Hepatocyte (in vitro differentiated cells): ENCODE measurements around the gene KCND2.

Experiments used
- EZH2phosphoT487 ChIP-seq: fragments of 200-600 bp; sonication (generic); IDR thresholded peaks from one replicate; pipeline ENCODE4 v1.6.1; 2018; ENCODE audit warnings: antibody characterized with exemption, mild to moderate bottlenecking, low read depth, moderate library complexity; ENCODE audit not compliant: unreplicated experiment, severe bottlenecking
- TF ChIP-seq, protein P1 (sequence below): fragments of 200-600 bp; sonication (generic); IDR thresholded peaks from 2 replicates; pipeline ENCODE4 v1.5.1; 2016; ENCODE audit warnings: antibody characterized with exemption, mild to moderate bottlenecking; ENCODE audit not compliant: poor library complexity

DNA sequence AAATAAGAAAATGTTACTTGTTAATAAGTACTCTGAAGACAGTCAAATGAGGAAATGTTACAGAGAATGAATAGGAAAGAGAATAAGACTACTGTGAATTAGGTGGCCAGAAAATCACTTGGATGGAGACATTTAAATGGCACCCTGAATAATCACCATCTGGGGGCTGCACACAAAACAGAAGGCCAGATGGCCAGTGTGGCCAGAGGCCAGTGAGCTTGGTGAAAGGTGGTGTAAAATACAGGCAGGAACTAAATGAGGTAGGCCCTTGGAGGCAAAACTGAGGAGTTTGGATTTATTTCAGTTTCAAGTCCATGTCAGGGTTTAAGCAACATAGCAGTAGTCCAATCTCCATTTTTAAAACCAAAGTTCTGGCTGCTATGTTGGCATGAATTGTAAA, 458.3 kb downstream of the KCND2 start:
- TF ChIP-seq, protein P1, sequence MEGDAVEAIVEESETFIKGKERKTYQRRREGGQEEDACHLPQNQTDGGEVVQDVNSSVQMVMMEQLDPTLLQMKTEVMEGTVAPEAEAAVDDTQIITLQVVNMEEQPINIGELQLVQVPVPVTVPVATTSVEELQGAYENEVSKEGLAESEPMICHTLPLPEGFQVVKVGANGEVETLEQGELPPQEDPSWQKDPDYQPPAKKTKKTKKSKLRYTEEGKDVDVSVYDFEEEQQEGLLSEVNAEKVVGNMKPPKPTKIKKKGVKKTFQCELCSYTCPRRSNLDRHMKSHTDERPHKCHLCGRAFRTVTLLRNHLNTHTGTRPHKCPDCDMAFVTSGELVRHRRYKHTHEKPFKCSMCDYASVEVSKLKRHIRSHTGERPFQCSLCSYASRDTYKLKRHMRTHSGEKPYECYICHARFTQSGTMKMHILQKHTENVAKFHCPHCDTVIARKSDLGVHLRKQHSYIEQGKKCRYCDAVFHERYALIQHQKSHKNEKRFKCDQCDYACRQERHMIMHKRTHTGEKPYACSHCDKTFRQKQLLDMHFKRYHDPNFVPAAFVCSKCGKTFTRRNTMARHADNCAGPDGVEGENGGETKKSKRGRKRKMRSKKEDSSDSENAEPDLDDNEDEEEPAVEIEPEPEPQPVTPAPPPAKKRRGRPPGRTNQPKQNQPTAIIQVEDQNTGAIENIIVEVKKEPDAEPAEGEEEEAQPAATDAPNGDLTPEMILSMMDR = no peak
- TF ChIP-seq EZH2phosphoT487 = no peak
